ENCODE data around the gene ANXA3. TPM values are rescaled to one million over a fixed set of nuclear protein-coding genes. Genes with fewer than 3 reads are reported as not detected.

The ANXA3 gene
- total and polyA plus RNA-seq, 3 donors from 2014 or later, result 1.1 to 6.4 (median 3.5) TPM

DNA sequence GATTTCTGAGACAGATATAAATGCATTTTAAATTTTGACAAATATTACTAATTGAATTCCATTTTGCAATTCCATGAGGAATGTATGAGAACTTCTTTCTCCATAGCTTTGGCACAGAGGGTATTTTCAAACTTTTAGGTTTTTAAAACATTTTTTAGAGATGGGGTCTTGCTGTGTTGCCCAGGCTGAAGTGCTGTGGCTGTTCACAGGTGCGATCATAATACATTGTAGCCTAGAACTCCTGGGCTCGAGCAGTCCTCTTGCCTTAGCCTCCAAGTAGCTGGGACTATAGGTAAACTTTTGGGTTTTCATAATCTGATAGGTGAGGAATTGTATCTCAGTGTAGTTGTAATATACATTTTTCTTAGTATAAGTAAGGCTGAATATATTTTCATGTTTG lies 53.4 kb downstream of the ANXA3 start:
- Histone ChIP-seq H3K4me3 (no peak overlapping the region), H3K27ac (no peak overlapping the region), H3K9me3 (no peaks in the 10 kb centered on the region), H3K36me3 (ENCODE audit: low read depth, missing control alignments) (no peaks in the 10 kb centered on the region), H3K4me1 (no peaks in the 10 kb centered on the region), H3K27me3 (no peaks in the 10 kb centered on the region)
- DNase-seq, result no peak
- 92 to 93% methylated on average over 2 of the region's 2 CpGs for WGBS, 2 donors
- intact Hi-C loops (cut with DNase I; ENCODE audit: low total_unique reads), result no loop called here
- TF ChIP-seq, protein P1, sequence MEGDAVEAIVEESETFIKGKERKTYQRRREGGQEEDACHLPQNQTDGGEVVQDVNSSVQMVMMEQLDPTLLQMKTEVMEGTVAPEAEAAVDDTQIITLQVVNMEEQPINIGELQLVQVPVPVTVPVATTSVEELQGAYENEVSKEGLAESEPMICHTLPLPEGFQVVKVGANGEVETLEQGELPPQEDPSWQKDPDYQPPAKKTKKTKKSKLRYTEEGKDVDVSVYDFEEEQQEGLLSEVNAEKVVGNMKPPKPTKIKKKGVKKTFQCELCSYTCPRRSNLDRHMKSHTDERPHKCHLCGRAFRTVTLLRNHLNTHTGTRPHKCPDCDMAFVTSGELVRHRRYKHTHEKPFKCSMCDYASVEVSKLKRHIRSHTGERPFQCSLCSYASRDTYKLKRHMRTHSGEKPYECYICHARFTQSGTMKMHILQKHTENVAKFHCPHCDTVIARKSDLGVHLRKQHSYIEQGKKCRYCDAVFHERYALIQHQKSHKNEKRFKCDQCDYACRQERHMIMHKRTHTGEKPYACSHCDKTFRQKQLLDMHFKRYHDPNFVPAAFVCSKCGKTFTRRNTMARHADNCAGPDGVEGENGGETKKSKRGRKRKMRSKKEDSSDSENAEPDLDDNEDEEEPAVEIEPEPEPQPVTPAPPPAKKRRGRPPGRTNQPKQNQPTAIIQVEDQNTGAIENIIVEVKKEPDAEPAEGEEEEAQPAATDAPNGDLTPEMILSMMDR (IDR thresholded peaks at IDR 0.05), result no peak
- TF ChIP-seq POLR2A (IDR thresholded peaks at IDR 0.05), result no peak

- H3K27me3 ChIP-seq, result no peaks in the 10 kb centered on the region
- no peak overlapping the region for H3K4me3 ChIP-seq
- H3K9me3 ChIP-seq, result no peaks in the 10 kb centered on the region
- no peak for DNase-seq
- no peak overlapping the region for H3K27ac ChIP-seq
- intact Hi-C loops (cut with DNase I; ENCODE audit: low total_unique reads), result no loop called here
- H3K4me1 ChIP-seq, result no peaks in the 10 kb centered on the region
- WGBS, 2 donors, result 75 to 96% methylated on average over 3 of the region's 3 CpGs
- no peaks in the 10 kb centered on the region for H3K36me3 ChIP-seq (ENCODE audit: low read depth, missing control alignments)
- TF ChIP-seq, protein P1 (IDR thresholded peaks at IDR 0.05), result no peak
- TF ChIP-seq POLR2A (IDR thresholded peaks at IDR 0.05), result no peak
Observed at GRCh38 chr4:78606035-78606434, 54.5 kb downstream of the ANXA3 start.

- Histone ChIP-seq H3K36me3 (ENCODE audit: low read depth, missing control alignments) (no peaks in the 10 kb centered on the region), H3K27me3 (no peaks in the 10 kb centered on the region), H3K27ac (no peak overlapping the region), H3K4me3 (no peak overlapping the region), H3K4me1 (no peaks in the 10 kb centered on the region), H3K9me3 (no peaks in the 10 kb centered on the region)
- TF ChIP-seq POLR2A (IDR thresholded peaks at IDR 0.05), result no peak
- TF ChIP-seq, protein P1 (IDR thresholded peaks at IDR 0.05), result no peak
- 89 to 100% methylated on average over 1 of the region's 1 CpG for WGBS, 2 donors
- intact Hi-C loops (cut with DNase I; ENCODE audit: low total_unique reads), result no loop called here
- DNase-seq, result no peak
Observed at GRCh38 chr4:78606530-78607095, 55.0 kb downstream of the ANXA3 start.

DNA sequence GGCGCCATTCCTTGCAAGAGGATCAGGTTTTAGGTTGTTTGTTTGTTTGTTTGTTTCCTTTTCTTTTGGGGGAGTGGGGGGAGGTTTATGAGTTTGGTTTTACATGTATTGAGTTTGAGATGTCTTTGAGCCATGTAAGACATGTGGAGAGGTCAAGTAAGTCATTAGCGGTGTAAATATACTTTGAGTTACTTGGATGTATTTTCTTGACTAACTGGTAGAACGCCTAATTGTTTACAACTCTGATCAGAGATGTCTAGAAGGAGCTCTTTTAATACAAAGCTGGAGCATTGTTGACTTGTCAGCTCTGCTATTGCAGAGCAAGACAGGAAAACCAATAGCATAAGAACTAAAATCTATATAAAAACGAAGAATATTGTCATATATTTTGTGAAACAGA lies 57.1 kb downstream of the ANXA3 start:
- TF ChIP-seq POLR2A (IDR thresholded peaks at IDR 0.05), result no peak
- TF ChIP-seq, protein P1 (IDR thresholded peaks at IDR 0.05), result no peak
- WGBS, 2 donors, result 94% methylated on average over 4 of the region's 4 CpGs

GRCh38 chr4:78609580-78609979 lies 58.0 kb downstream of the ANXA3 start:
- WGBS, 2 donors, result 77% methylated on average over 4 of the region's 4 CpGs
- intact Hi-C loops (cut with DNase I; ENCODE audit: low total_unique reads), result no loop called here
- no peak for DNase-seq
- Histone ChIP-seq H3K4me1 (no peaks in the 10 kb centered on the region), H3K27me3 (no peaks in the 10 kb centered on the region), H3K36me3 (ENCODE audit: low read depth, missing control alignments) (no peaks in the 10 kb centered on the region), H3K9me3 (no peaks in the 10 kb centered on the region), H3K27ac (no peak overlapping the region), H3K4me3 (no peak overlapping the region)
- TF ChIP-seq POLR2A (IDR thresholded peaks at IDR 0.05), result no peak
- TF ChIP-seq, protein P1 (IDR thresholded peaks at IDR 0.05), result no peak

More for the DNA sequence above, 57.1 kb downstream of the ANXA3 start:
- H3K9me3 ChIP-seq, result no peaks in the 10 kb centered on the region
- no peak for DNase-seq
- no peaks in the 10 kb centered on the region for H3K27me3 ChIP-seq
- intact Hi-C loops (cut with DNase I; ENCODE audit: low total_unique reads), result no loop called here
- H3K36me3 ChIP-seq (ENCODE audit: low read depth, missing control alignments), result no peaks in the 10 kb centered on the region
- H3K27ac ChIP-seq, result no peak overlapping the region
- no peaks in the 10 kb centered on the region for H3K4me1 ChIP-seq
- no peak overlapping the region for H3K4me3 ChIP-seq
